Testis (tissue), 2 donors: ENCODE measurements around the gene IQSEC1.

Experiments used
- POLR2A ChIP-seq: fragments of 450-650 bp; IDR thresholded peaks from one replicate; pipeline ENCODE4 v1.6.1; 2017; ENCODE audit warnings: antibody characterized with exemption, mild to moderate bottlenecking, moderate library complexity
- TF ChIP-seq, protein P1 (sequence below), 3 experiments: fragments of 450-650 bp in 2 of 3; fragments of 200-600 bp in 1 of 3; sonication (generic) in 1 of 3; IDR thresholded peaks; one replicate each; pipeline ENCODE4 v1.5.1; 2016 to 2019; ENCODE audit warnings: antibody characterized with exemption in 3 of 3, mild to moderate bottlenecking in 2 of 3, moderate library complexity in 1 of 3

DNA sequence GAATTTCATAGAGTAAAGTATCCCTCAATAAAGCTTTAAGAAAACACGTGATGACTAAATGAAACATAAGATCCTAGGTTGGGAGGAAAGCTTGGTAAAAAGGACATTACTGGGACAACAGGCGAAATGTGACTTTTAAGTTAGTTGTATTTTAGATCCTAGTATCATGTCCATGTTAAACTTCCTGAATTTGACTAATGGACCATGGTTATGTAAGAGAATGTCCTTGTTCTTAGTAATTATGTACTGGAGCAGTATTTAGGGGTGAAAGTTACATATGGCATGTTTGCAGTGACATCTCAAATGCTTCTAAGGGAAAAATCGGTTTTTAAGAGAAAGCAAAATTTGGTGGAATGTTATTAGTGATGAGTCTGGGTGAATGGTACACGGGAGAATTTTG is 69.6 kb downstream of the IQSEC1 start:
- no peak for TF ChIP-seq POLR2A
- TF ChIP-seq, protein P1, sequence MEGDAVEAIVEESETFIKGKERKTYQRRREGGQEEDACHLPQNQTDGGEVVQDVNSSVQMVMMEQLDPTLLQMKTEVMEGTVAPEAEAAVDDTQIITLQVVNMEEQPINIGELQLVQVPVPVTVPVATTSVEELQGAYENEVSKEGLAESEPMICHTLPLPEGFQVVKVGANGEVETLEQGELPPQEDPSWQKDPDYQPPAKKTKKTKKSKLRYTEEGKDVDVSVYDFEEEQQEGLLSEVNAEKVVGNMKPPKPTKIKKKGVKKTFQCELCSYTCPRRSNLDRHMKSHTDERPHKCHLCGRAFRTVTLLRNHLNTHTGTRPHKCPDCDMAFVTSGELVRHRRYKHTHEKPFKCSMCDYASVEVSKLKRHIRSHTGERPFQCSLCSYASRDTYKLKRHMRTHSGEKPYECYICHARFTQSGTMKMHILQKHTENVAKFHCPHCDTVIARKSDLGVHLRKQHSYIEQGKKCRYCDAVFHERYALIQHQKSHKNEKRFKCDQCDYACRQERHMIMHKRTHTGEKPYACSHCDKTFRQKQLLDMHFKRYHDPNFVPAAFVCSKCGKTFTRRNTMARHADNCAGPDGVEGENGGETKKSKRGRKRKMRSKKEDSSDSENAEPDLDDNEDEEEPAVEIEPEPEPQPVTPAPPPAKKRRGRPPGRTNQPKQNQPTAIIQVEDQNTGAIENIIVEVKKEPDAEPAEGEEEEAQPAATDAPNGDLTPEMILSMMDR (IDR thresholded peaks at IDR 0.05): no peak
